Measurements from ENCODE around the gene FANCC.

FANCC gene

GRCh38 chr9:95317119-95317892, at the start of gene FANCC:
FANCC (minus strand) TSS chr9:95317709; CDS start chr9:95249291, 68,418 bp downstream.
- in situ Hi-C loops (cut with MboI; ENCODE audit: low sequenced_read_pairs) = no loop called here

GRCh38 chr9:95366731-95367325, 49.3 kb upstream of the FANCC start:
- Histone ChIP-seq H3K36me3 (replicated peaks) (no peaks in the 10 kb centered on the region), H3K9me3 (no peaks in the 10 kb centered on the region), H3K27me3 (ENCODE audit: low read depth) (no peaks in the 10 kb centered on the region), H3K4me3 (no peak overlapping the region), H3K4me1 (0 out of 2 replicates have a peak, but pooled peaks cover 3% of the 10 kb centered on the region)
- in situ Hi-C loops (cut with MboI; ENCODE audit: low sequenced_read_pairs) = no loop called here
- DNase-seq (ENCODE audit: low spot score in 2 of 2) = no peak

More at GRCh38 chr9:95317119-95317892, at the start of gene FANCC:
- H3K36me3 ChIP-seq (replicated peaks) = no peaks in the 10 kb centered on the region
- no peaks in the 10 kb centered on the region for H3K27me3 ChIP-seq (ENCODE audit: low read depth)
- DNase-seq (ENCODE audit: low spot score in 2 of 2) = peak; percentile 90 to 97
- H3K4me1 ChIP-seq = peaks cover 26% of the 10 kb centered on the region
- H3K9me3 ChIP-seq = no peaks in the 10 kb centered on the region
- H3K4me3 ChIP-seq = peak within 1 kb of the TSS; percentile 87

- in situ Hi-C loops (cut with MboI; ENCODE audit: low sequenced_read_pairs) = no loop called here
- DNase-seq (ENCODE audit: low spot score in 2 of 2) = no peak
- no peaks in the 10 kb centered on the region for H3K27me3 ChIP-seq (ENCODE audit: low read depth)
- H3K36me3 ChIP-seq (replicated peaks) = no peaks in the 10 kb centered on the region
- no peaks in the 10 kb centered on the region for H3K4me1 ChIP-seq
- H3K9me3 ChIP-seq = no peaks in the 10 kb centered on the region
- H3K4me3 ChIP-seq = no peak overlapping the region
These were observed 48.3 kb upstream of the FANCC start for GRCh38 chr9:95365766-95366165.

- no peaks in the 10 kb centered on the region for H3K4me1 ChIP-seq
- H3K27me3 ChIP-seq (ENCODE audit: low read depth) = no peaks in the 10 kb centered on the region
- DNase-seq (ENCODE audit: low spot score in 2 of 2) = no peak
- H3K36me3 ChIP-seq (replicated peaks) = no peaks in the 10 kb centered on the region
- no peak overlapping the region for H3K4me3 ChIP-seq
- in situ Hi-C loops (cut with MboI; ENCODE audit: low sequenced_read_pairs) = no loop called here
- H3K9me3 ChIP-seq = no peaks in the 10 kb centered on the region
These were observed 45.7 kb upstream of the FANCC start for GRCh38 chr9:95363051-95363841.

GRCh38 chr9:95360866-95361265, 43.4 kb upstream of the FANCC start:
- Histone ChIP-seq H3K4me3 (no peak overlapping the region), H3K9me3 (no peaks in the 10 kb centered on the region), H3K36me3 (replicated peaks) (no peaks in the 10 kb centered on the region), H3K4me1 (no peaks in the 10 kb centered on the region), H3K27me3 (ENCODE audit: low read depth) (no peaks in the 10 kb centered on the region)
- DNase-seq (ENCODE audit: low spot score in 2 of 2) = no peak
- in situ Hi-C loops (cut with MboI; ENCODE audit: low sequenced_read_pairs) = no loop called here

- no peaks in the 10 kb centered on the region for H3K4me1 ChIP-seq
- in situ Hi-C loops (cut with MboI; ENCODE audit: low sequenced_read_pairs) = no loop called here
- DNase-seq (ENCODE audit: low spot score in 2 of 2) = no peak
- no peaks in the 10 kb centered on the region for H3K9me3 ChIP-seq
- H3K36me3 ChIP-seq (replicated peaks) = no peaks in the 10 kb centered on the region
- H3K27me3 ChIP-seq (ENCODE audit: low read depth) = no peaks in the 10 kb centered on the region
- no peak overlapping the region for H3K4me3 ChIP-seq
These were observed 39.8 kb upstream of the FANCC start for GRCh38 chr9:95357316-95357715.

- H3K27me3 ChIP-seq (ENCODE audit: low read depth) = no peaks in the 10 kb centered on the region
- H3K36me3 ChIP-seq (replicated peaks) = no peaks in the 10 kb centered on the region
- in situ Hi-C loops (cut with MboI; ENCODE audit: low sequenced_read_pairs) = no loop called here
- peaks cover 3% of the 10 kb centered on the region; the same call in 1 of the 2 replicates for H3K9me3 ChIP-seq
- no peaks in the 10 kb centered on the region for H3K4me1 ChIP-seq
- DNase-seq (ENCODE audit: low spot score in 2 of 2) = no peak
- H3K4me3 ChIP-seq = no peak overlapping the region
These were observed 38.0 kb upstream of the FANCC start for GRCh38 chr9:95355500-95355899.

GRCh38 chr9:95351051-95351450, 33.5 kb upstream of the FANCC start:
- Histone ChIP-seq H3K9me3 (peaks cover 4% of the 10 kb centered on the region; the same call in 1 of the 2 replicates), H3K4me3 (no peak overlapping the region), H3K36me3 (replicated peaks) (no peaks in the 10 kb centered on the region), H3K4me1 (no peaks in the 10 kb centered on the region), H3K27me3 (ENCODE audit: low read depth) (no peaks in the 10 kb centered on the region)
- in situ Hi-C loops (cut with MboI; ENCODE audit: low sequenced_read_pairs) = no loop called here
- DNase-seq (ENCODE audit: low spot score in 2 of 2) = no peak

GRCh38 chr9:95350266-95350665, 32.8 kb upstream of the FANCC start:
- in situ Hi-C loops (cut with MboI; ENCODE audit: low sequenced_read_pairs) = no loop called here
- no peak for DNase-seq (ENCODE audit: low spot score in 2 of 2)
- no peaks in the 10 kb centered on the region for H3K36me3 ChIP-seq (replicated peaks)
- H3K27me3 ChIP-seq (ENCODE audit: low read depth) = no peaks in the 10 kb centered on the region
- no peaks in the 10 kb centered on the region for H3K4me1 ChIP-seq
- peaks cover 4% of the 10 kb centered on the region; the same call in 1 of the 2 replicates for H3K9me3 ChIP-seq
- no peak overlapping the region for H3K4me3 ChIP-seq

GRCh38 chr9:95349091-95350038, 31.9 kb upstream of the FANCC start:
- in situ Hi-C loops (cut with MboI; ENCODE audit: low sequenced_read_pairs) = no loop called here
- no peaks in the 10 kb centered on the region for H3K4me1 ChIP-seq
- peaks cover 4% of the 10 kb centered on the region; the same call in 1 of the 2 replicates for H3K9me3 ChIP-seq
- H3K27me3 ChIP-seq (ENCODE audit: low read depth) = no peaks in the 10 kb centered on the region
- H3K36me3 ChIP-seq (replicated peaks) = no peaks in the 10 kb centered on the region
- no peak for DNase-seq (ENCODE audit: low spot score in 2 of 2)
- no peak overlapping the region for H3K4me3 ChIP-seq

- DNase-seq (ENCODE audit: low spot score in 2 of 2) = no peak
- Histone ChIP-seq H3K9me3 (peaks cover 4% of the 10 kb centered on the region; the same call in 1 of the 2 replicates), H3K27me3 (ENCODE audit: low read depth) (no peaks in the 10 kb centered on the region), H3K4me1 (no peaks in the 10 kb centered on the region), H3K36me3 (replicated peaks) (no peaks in the 10 kb centered on the region), H3K4me3 (no peak overlapping the region)
- in situ Hi-C loops (cut with MboI; ENCODE audit: low sequenced_read_pairs) = no loop called here
These were observed 28.5 kb upstream of the FANCC start for GRCh38 chr9:95346021-95346420.

- H3K4me1 ChIP-seq = no peaks in the 10 kb centered on the region
- no peak for DNase-seq (ENCODE audit: low spot score in 2 of 2)
- H3K27me3 ChIP-seq (ENCODE audit: low read depth) = no peaks in the 10 kb centered on the region
- no peak overlapping the region for H3K4me3 ChIP-seq
- in situ Hi-C loops (cut with MboI; ENCODE audit: low sequenced_read_pairs) = no loop called here
- H3K9me3 ChIP-seq = no peaks in the 10 kb centered on the region
- H3K36me3 ChIP-seq (replicated peaks) = no peaks in the 10 kb centered on the region
These were observed 27.3 kb upstream of the FANCC start for GRCh38 chr9:95344735-95345325.

Data from HAP-1 (cell line).